HepG2 (cell line): ENCODE data around the gene PRM2. TPM values are rescaled to one million over a fixed set of nuclear protein-coding genes. Genes with fewer than 3 reads are reported as not detected.

Experiments used
- EEA1 ChIP-seq: sonication (generic); formaldehyde crosslinking; IDR thresholded peaks from 2 replicates; pipeline ENCODE4 v1.5.1; 2020; ENCODE audit warnings: mild to moderate bottlenecking, missing genetic modification reagents, borderline replicate concordance
- FOSL1 ChIP-seq: sonication (generic); formaldehyde crosslinking; IDR thresholded peaks from 2 replicates; pipeline ENCODE4 v1.9.0; 2021; ENCODE audit warnings: missing genetic modification reagents, borderline replicate concordance
- FOXP1 ChIP-seq, 2 experiments: fragments of 450-650 bp in 1 of 2; IDR thresholded peaks; 2 replicates each; pipeline ENCODE4 v1.6.1; 2017 to 2018; ENCODE audit warnings: antibody characterized with exemption in 1 of 2
- GATAD1 ChIP-seq: IDR thresholded peaks from 2 replicates; pipeline ENCODE4 v1.6.1; 2016; ENCODE audit warnings: missing genetic modification reagents, missing compliant biosample characterization
- GZF1 ChIP-seq: sonication (generic); formaldehyde crosslinking; IDR thresholded peaks from 2 replicates; pipeline ENCODE4 v1.5.1; 2020; ENCODE audit warnings: mild to moderate bottlenecking, missing genetic modification reagents
- JUND ChIP-seq: sonication (generic); formaldehyde crosslinking; IDR thresholded peaks from 2 replicates; pipeline ENCODE4 v1.8.0; 2022; ENCODE audit warnings: mild to moderate bottlenecking, missing genetic modification reagents
- MNT ChIP-seq: fragments of 450-650 bp; IDR thresholded peaks from 2 replicates; pipeline ENCODE4 v1.6.1; 2016
- MTF2 ChIP-seq: sonication (generic); formaldehyde crosslinking; IDR thresholded peaks from 2 replicates; pipeline ENCODE4 v1.5.0; 2020; ENCODE audit warnings: missing genetic modification reagents, borderline replicate concordance
- NRL ChIP-seq: sonication (generic); formaldehyde crosslinking; IDR thresholded peaks from 2 replicates; pipeline ENCODE4 v1.5.0; 2020; ENCODE audit warnings: missing genetic modification reagents, mild to moderate bottlenecking, moderate library complexity, borderline replicate concordance
- PHF20 ChIP-seq: sonication (generic); formaldehyde crosslinking; IDR thresholded peaks from 2 replicates; pipeline ENCODE4 v1.5.0; 2020; ENCODE audit warnings: mild to moderate bottlenecking, missing genetic modification reagents
- SALL1 ChIP-seq: sonication (generic); formaldehyde crosslinking; IDR thresholded peaks from 2 replicates; pipeline ENCODE4 v1.8.0; 2022; ENCODE audit warnings: mild to moderate bottlenecking, missing genetic modification reagents
- SATB2 ChIP-seq: sonication (generic); formaldehyde crosslinking; IDR thresholded peaks from 2 replicates; pipeline ENCODE4 v1.5.0; 2020; ENCODE audit warnings: missing genetic modification reagents
- SP2 ChIP-seq: sonication (generic); formaldehyde crosslinking; IDR thresholded peaks from 2 replicates; pipeline ENCODE4 v1.5.1; 2020; ENCODE audit warnings: mild to moderate bottlenecking, missing genetic modification reagents
- ZC3H13 ChIP-seq: sonication (generic); formaldehyde crosslinking; IDR thresholded peaks from 2 replicates; pipeline ENCODE4 v1.8.1; 2023; ENCODE audit warnings: mild to moderate bottlenecking, missing genetic modification reagents, moderate library complexity
- ZFP36L1 ChIP-seq: sonication (generic); formaldehyde crosslinking; IDR thresholded peaks from 2 replicates; pipeline ENCODE4 v1.8.0; 2022; ENCODE audit warnings: mild to moderate bottlenecking, missing genetic modification reagents, moderate library complexity
- ZFP62 ChIP-seq: sonication (generic); formaldehyde crosslinking; IDR thresholded peaks from 2 replicates; pipeline ENCODE4 v1.4.0; 2020; ENCODE audit warnings: missing genetic modification reagents
- ZNF232 ChIP-seq: sonication (generic); formaldehyde crosslinking; IDR thresholded peaks from 2 replicates; pipeline ENCODE4 v1.4.0; 2020; ENCODE audit warnings: missing genetic modification reagents, borderline replicate concordance
- ZNF501 ChIP-seq: sonication (generic); formaldehyde crosslinking; IDR thresholded peaks from 2 replicates; pipeline ENCODE4 v1.5.1; 2020; ENCODE audit warnings: mild to moderate bottlenecking, moderate library complexity, missing genetic modification reagents
- ZNF569 ChIP-seq: sonication (generic); formaldehyde crosslinking; IDR thresholded peaks from 2 replicates; pipeline ENCODE4 v1.5.0; 2020; ENCODE audit warnings: mild to moderate bottlenecking, missing genetic modification reagents, moderate library complexity, borderline replicate concordance
- ZNF605 ChIP-seq: sonication (generic); formaldehyde crosslinking; IDR thresholded peaks from 2 replicates; pipeline ENCODE4 v1.8.0; 2022; ENCODE audit warnings: mild to moderate bottlenecking, missing genetic modification reagents
- ZNF674 ChIP-seq: sonication (generic); formaldehyde crosslinking; IDR thresholded peaks from 2 replicates; pipeline ENCODE4 v1.5.0; 2020; ENCODE audit warnings: low read depth, mild to moderate bottlenecking, missing genetic modification reagents
- ZNF772 ChIP-seq: sonication (generic); formaldehyde crosslinking; IDR thresholded peaks from 2 replicates; pipeline ENCODE4 v1.5.0; 2020; ENCODE audit warnings: mild to moderate bottlenecking, missing genetic modification reagents
- ZNF777 ChIP-seq: sonication (generic); formaldehyde crosslinking; IDR thresholded peaks from 2 replicates; pipeline ENCODE4 v1.4.0; 2020; ENCODE audit warnings: missing genetic modification reagents
- ZNF816 ChIP-seq: sonication (generic); formaldehyde crosslinking; IDR thresholded peaks from 2 replicates; pipeline ENCODE4 v1.8.0; 2022; ENCODE audit warnings: missing genetic modification reagents, mild to moderate bottlenecking, borderline replicate concordance
- ZSCAN22 ChIP-seq: sonication (generic); formaldehyde crosslinking; IDR thresholded peaks from 2 replicates; pipeline ENCODE4 v1.4.0; 2020; ENCODE audit warnings: mild to moderate bottlenecking, missing genetic modification reagents
- polyA plus RNA-seq, 8 experiments: library from polyadenylated mRNA; depleted of rRNA in 3 of 8; stranded (reverse) in 7 of 8; unstranded in 1 of 8; fragments of >200 nt; fragmentation: Illumina TruSeq in 4 of 8; extraction: Trizol in 4 of 8; gene quantifications; 2 replicates each; pipeline versions ENCODE4 v1.2.1 to v1.2.3, GENCODE V29; 2011 to 2016; ENCODE audit warnings: low read depth in 4 of 8, missing spikeins in 1 of 8, mixed read lengths in 1 of 8; ENCODE audit not compliant: insufficient read depth in 1 of 8
- total RNA-seq, 5 experiments: library from RNA; depleted of rRNA; stranded (reverse); fragments of >200 nt; fragmentation: Illumina TruSeq; extraction: Trizol; gene quantifications; 2 replicates each; pipeline ENCODE4 v1.2.3, GENCODE V29; 2016; ENCODE audit warnings: low read depth in 1 of 5
- TF ChIP-seq, protein P1 (sequence below): sonication (generic); formaldehyde crosslinking; IDR thresholded peaks from 2 replicates; pipeline ENCODE4 v1.9.0; 2021; ENCODE audit warnings: missing genetic modification reagents, borderline replicate concordance
- TF ChIP-seq, protein P2 (sequence below): sonication (generic); formaldehyde crosslinking; IDR thresholded peaks from 2 replicates; pipeline ENCODE4 v1.8.1; 2022; ENCODE audit warnings: mild to moderate bottlenecking, missing genetic modification reagents

PRM2 gene
- total and polyA plus RNA-seq, 2 of the 13 experiments (the other 11 are each of a cell fraction or from before 2014, with no cell fraction given): 0.54 TPM; not detected in 1

- TF ChIP-seq SATB2 (CRISPR knock-in tag) (no peak), GZF1 (0 out of 2 replicates have a peak, but pooled peaks have one; percentile 47), ZNF232 (CRISPR knock-in tag) (0 out of 2 replicates have a peak, but pooled peaks have one; percentile 49), ZNF569 (CRISPR knock-in tag) (no peak), MNT (no peak), ZNF674 (CRISPR knock-in tag) (no peak), ZNF605 (CRISPR knock-in tag) (peak; percentile 26; the same call in 1 of the 2 replicates), FOXP1 (IDR thresholded peaks at IDR 0.05) (no peak), FOXP1 (CRISPR knock-in tag; IDR thresholded peaks at IDR 0.05) (no peak), EEA1 (0 out of 2 replicates have a peak, but pooled peaks have one; percentile 23), ZFP36L1 (CRISPR knock-in tag) (no peak), MTF2 (no peak), ZNF816 (CRISPR knock-in tag) (no peak), ZNF777 (CRISPR knock-in tag) (peak; percentile 20; the same call in 1 of the 2 replicates), SALL1 (CRISPR knock-in tag) (peak; percentile 22; the same call in 1 of the 2 replicates), ZNF772 (CRISPR knock-in tag) (no peak), SP2 (no peak), ZFP62 (CRISPR knock-in tag) (no peak), ZC3H13 (CRISPR knock-in tag) (no peak), PHF20 (CRISPR knock-in tag) (no peak), FOSL1 (CRISPR knock-in tag) (no peak), NRL (CRISPR knock-in tag) (peak; percentile 84), ZSCAN22 (CRISPR knock-in tag) (no peak), JUND (CRISPR knock-in tag) (0 out of 2 replicates have a peak, but pooled peaks have one; percentile 49), ZNF501 (CRISPR knock-in tag) (no peak; the same call in 1 of the 2 replicates), GATAD1 (CRISPR knock-in tag) (no peak)
- TF ChIP-seq, protein P1, sequence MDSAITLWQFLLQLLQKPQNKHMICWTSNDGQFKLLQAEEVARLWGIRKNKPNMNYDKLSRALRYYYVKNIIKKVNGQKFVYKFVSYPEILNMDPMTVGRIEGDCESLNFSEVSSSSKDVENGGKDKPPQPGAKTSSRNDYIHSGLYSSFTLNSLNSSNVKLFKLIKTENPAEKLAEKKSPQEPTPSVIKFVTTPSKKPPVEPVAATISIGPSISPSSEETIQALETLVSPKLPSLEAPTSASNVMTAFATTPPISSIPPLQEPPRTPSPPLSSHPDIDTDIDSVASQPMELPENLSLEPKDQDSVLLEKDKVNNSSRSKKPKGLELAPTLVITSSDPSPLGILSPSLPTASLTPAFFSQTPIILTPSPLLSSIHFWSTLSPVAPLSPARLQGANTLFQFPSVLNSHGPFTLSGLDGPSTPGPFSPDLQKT (CRISPR knock-in tag): no peak
- TF ChIP-seq, protein P2, sequence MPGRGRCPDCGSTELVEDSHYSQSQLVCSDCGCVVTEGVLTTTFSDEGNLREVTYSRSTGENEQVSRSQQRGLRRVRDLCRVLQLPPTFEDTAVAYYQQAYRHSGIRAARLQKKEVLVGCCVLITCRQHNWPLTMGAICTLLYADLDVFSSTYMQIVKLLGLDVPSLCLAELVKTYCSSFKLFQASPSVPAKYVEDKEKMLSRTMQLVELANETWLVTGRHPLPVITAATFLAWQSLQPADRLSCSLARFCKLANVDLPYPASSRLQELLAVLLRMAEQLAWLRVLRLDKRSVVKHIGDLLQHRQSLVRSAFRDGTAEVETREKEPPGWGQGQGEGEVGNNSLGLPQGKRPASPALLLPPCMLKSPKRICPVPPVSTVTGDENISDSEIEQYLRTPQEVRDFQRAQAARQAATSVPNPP (CRISPR knock-in tag): no peak
These were observed 4.6 kb upstream of the PRM2 start, which contains the start of gene PRM1 (continued) for GRCh38 chr16:11280616-11281522.
